H1 (cell line): Measurements from ENCODE around the gene GFM1. TPM values are rescaled to one million over a fixed set of nuclear protein-coding genes. Genes with fewer than 3 reads are reported as not detected.

Source experiments
- CTCF ChIA-PET: fragments of 300-600 bp; sonication (Branson Sonifier 250); formaldehyde crosslinking; loops from one replicate; lab custom pipeline; 2021; ENCODE audit not compliant: partially characterized antibody; lab: Charles Lee
- POLR2A ChIA-PET: fragments of 300-600 bp; sonication (Branson Sonifier 250); formaldehyde crosslinking; loops from one replicate; lab custom pipeline; 2021; ENCODE audit warnings: inconsistent platforms; ENCODE audit not compliant: partially characterized antibody; lab: Charles Lee
- DNase-seq, 2 experiments: peaks; one replicate each; pipeline versions ENCODE4 v3.0.0 to v3.0.0-alpha.2; 2010 to 2022; ENCODE audit warnings: low spot score in 2 of 2, low read depth in 1 of 2, mixed read lengths in 1 of 2
- FAIRE-seq: peaks from 2 replicates; lab custom pipeline; 2011; peaks lifted over from hg19 to GRCh38; lab: Jason Lieb, UNC
- H2AFZ ChIP-seq: 2 replicates; pipeline ENCODE4 v1.8.1; 2012; ENCODE audit warnings: low read length, inconsistent platforms
- H2AK5ac ChIP-seq: 2 replicates; pipeline ENCODE4 v1.6.1; 2013; ENCODE audit warnings: low read depth, low read length
- H2BK120ac ChIP-seq: replicated peaks from 2 replicates; pipeline ENCODE3; 2013; ENCODE audit warnings: low read depth, low read length, inconsistent platforms
- H2BK12ac ChIP-seq: 2 replicates; pipeline ENCODE4 v1.6.1; 2013; ENCODE audit warnings: low read depth, low read length
- H2BK15ac ChIP-seq: 2 replicates; pipeline ENCODE4 v1.6.1; 2013; ENCODE audit warnings: low read length
- H2BK20ac ChIP-seq: 2 replicates; pipeline ENCODE4 v1.6.1; 2013; ENCODE audit warnings: low read length
- H2BK5ac ChIP-seq: 2 replicates; pipeline ENCODE4 v1.6.1; 2013; ENCODE audit warnings: low read depth, low read length
- H3K14ac ChIP-seq: 2 replicates; pipeline ENCODE4 v1.6.1; 2013; ENCODE audit warnings: inconsistent platforms; ENCODE audit not compliant: insufficient read length
- H3K18ac ChIP-seq: 2 replicates; pipeline ENCODE4 v1.6.1; 2013; ENCODE audit warnings: low read length; ENCODE audit errors: extremely low read depth
- H3K23ac ChIP-seq: 2 replicates; pipeline ENCODE4 v1.6.1; 2013; ENCODE audit warnings: inconsistent platforms; ENCODE audit not compliant: insufficient read length
- H3K23me2 ChIP-seq: 2 replicates; pipeline ENCODE4 v1.6.1; 2013; ENCODE audit warnings: low read depth, low read length
- H3K27ac ChIP-seq: 2 replicates; pipeline ENCODE4 v1.6.1; 2011; ENCODE audit warnings: low read depth, low read length, inconsistent platforms
- H3K27me3 ChIP-seq, 4 experiments: replicated peaks in 1 of 4; 1 replicate in 1 of 4; 2 replicates in 3 of 4; pipeline versions ENCODE4 v1.6.1 to v1.8.1; 2011 to 2013; ENCODE audit warnings: low read length in 3 of 4, mild to moderate bottlenecking in 3 of 4, inconsistent platforms in 2 of 4, mixed read lengths in 2 of 4, moderate library complexity in 1 of 4; ENCODE audit not compliant: control insufficient read depth in 3 of 4, insufficient read depth in 3 of 4; ENCODE audit errors: extremely low read depth in 1 of 4
- H3K36me3 ChIP-seq, 4 experiments: 2 replicates each; pipeline versions ENCODE4 v1.6.1 to v1.8.1; 2011 to 2013; ENCODE audit warnings: mild to moderate bottlenecking in 4 of 4, low read length in 3 of 4, moderate library complexity in 2 of 4, control low read depth in 1 of 4, inconsistent platforms in 1 of 4; ENCODE audit not compliant: insufficient read depth in 4 of 4, control insufficient read depth in 2 of 4
- H3K4ac ChIP-seq: replicated peaks from 2 replicates; pipeline ENCODE3; 2013; ENCODE audit warnings: low read length, low read depth, mixed read lengths, inconsistent platforms; ENCODE audit not compliant: insufficient read length
- H3K4me1 ChIP-seq, 4 experiments: replicated peaks in 1 of 4; 1 replicate in 1 of 4; 2 replicates in 3 of 4; pipeline versions ENCODE4 v1.6.1 to v1.8.1; 2011 to 2013; ENCODE audit warnings: low read length in 3 of 4, inconsistent platforms in 2 of 4, mixed read lengths in 1 of 4; ENCODE audit not compliant: insufficient read depth in 4 of 4, control insufficient read depth in 3 of 4
- H3K4me2 ChIP-seq, 2 experiments: 2 replicates each; pipeline versions ENCODE4 v1.6.1 to v1.8.1; 2011 to 2013; ENCODE audit warnings: low read depth in 2 of 2, low read length in 2 of 2, control low read depth in 1 of 2, inconsistent platforms in 1 of 2, mild to moderate bottlenecking in 1 of 2; ENCODE audit not compliant: insufficient read depth in 1 of 2
- H3K4me3 ChIP-seq, 4 experiments: fragments of 200-600, 300-600 bp in 1 of 4; sonication (generic), shearing (Covaris generic), sonication (Bioruptor Twin) in 1 of 4; 2 replicates each; pipeline versions ENCODE4 v1.5.1 to v1.8.1; 2011 to 2016; ENCODE audit warnings: low read length in 4 of 4, low read depth in 3 of 4, control low read depth in 2 of 4, inconsistent platforms in 2 of 4, mild to moderate bottlenecking in 2 of 4, mixed read lengths in 1 of 4, moderate library complexity in 1 of 4; ENCODE audit not compliant: insufficient read depth in 2 of 4; ENCODE audit errors: extremely low read depth in 1 of 4
- H3K56ac ChIP-seq: replicated peaks from 2 replicates; pipeline ENCODE3; 2013; ENCODE audit warnings: low read depth, mild to moderate bottlenecking, mixed read lengths, low read length, inconsistent platforms; ENCODE audit not compliant: insufficient read length
- H3K79me1 ChIP-seq: 2 replicates; pipeline ENCODE4 v1.6.1; 2013; ENCODE audit warnings: low read depth, low read length, control low read depth
- H3K79me2 ChIP-seq, 2 experiments: 2 replicates each; pipeline versions ENCODE4 v1.6.1 to v1.8.1; 2012 to 2013; ENCODE audit warnings: low read length in 2 of 2, mild to moderate bottlenecking in 2 of 2, inconsistent platforms in 1 of 2; ENCODE audit not compliant: insufficient read depth in 2 of 2, control insufficient read depth in 1 of 2
- H3K9ac ChIP-seq, 4 experiments: replicated peaks in 1 of 4; 1 replicate in 1 of 4; 2 replicates in 3 of 4; pipeline versions ENCODE4 v1.6.1 to v1.8.1; 2011 to 2013; ENCODE audit warnings: low read depth in 3 of 4, low read length in 3 of 4, control low read depth in 2 of 4, mild to moderate bottlenecking in 2 of 4, moderate library complexity in 2 of 4, inconsistent platforms in 1 of 4; ENCODE audit errors: extremely low read depth in 1 of 4
- H3K9me3 ChIP-seq, 2 experiments: 2 replicates each; pipeline versions ENCODE4 v1.6.1 to v1.8.1; 2012 to 2013; ENCODE audit warnings: mild to moderate bottlenecking in 2 of 2, moderate library complexity in 2 of 2, control low read depth in 1 of 2, inconsistent platforms in 1 of 2, low read depth in 1 of 2, low read length in 1 of 2, mixed read lengths in 1 of 2; ENCODE audit not compliant: insufficient read depth in 2 of 2
- H4K20me1 ChIP-seq, 2 experiments: replicated peaks in 1 of 2; 2 replicates each; pipeline versions ENCODE3 to v1.8.1; 2011 to 2013; ENCODE audit warnings: inconsistent platforms in 2 of 2, low read length in 2 of 2, mild to moderate bottlenecking in 1 of 2; ENCODE audit not compliant: insufficient read depth in 2 of 2, control insufficient read depth in 1 of 2
- H4K5ac ChIP-seq: 2 replicates; pipeline ENCODE4 v1.6.1; 2013; ENCODE audit warnings: low read length, low read depth, mixed read lengths, inconsistent platforms; ENCODE audit not compliant: insufficient read length
- H4K8ac ChIP-seq: 2 replicates; pipeline ENCODE4 v1.8.0; 2013; ENCODE audit warnings: mild to moderate bottlenecking, moderate library complexity, low read length, inconsistent platforms; ENCODE audit not compliant: insufficient read depth; ENCODE audit errors: extremely low read depth
- H4K91ac ChIP-seq: replicated peaks from 2 replicates; pipeline ENCODE3; 2013; ENCODE audit warnings: low read length, mixed read lengths, inconsistent platforms; ENCODE audit not compliant: insufficient read length
- ATF2 ChIP-seq: IDR thresholded peaks from 2 replicates; pipeline ENCODE4 v1.6.1; 2012; ENCODE audit warnings: low read length, inconsistent platforms
- CHD1 ChIP-seq: IDR thresholded peaks from 2 replicates; pipeline ENCODE4 v1.6.1; 2012; ENCODE audit warnings: low read depth, low read length, improper control_type of control experiment
- MAFK ChIP-seq: IDR thresholded peaks from 2 replicates; pipeline ENCODE4 v1.6.1; 2012; ENCODE audit warnings: low read depth, mild to moderate bottlenecking, improper control_type of control experiment, low read length
- POLR2AphosphoS5 ChIP-seq: IDR thresholded peaks from 2 replicates; pipeline ENCODE4 v1.6.1; 2011; ENCODE audit warnings: low read depth, low read length
- RXRA ChIP-seq: IDR thresholded peaks from 2 replicates; pipeline ENCODE4 v1.6.1; 2011; ENCODE audit warnings: low read depth, mild to moderate bottlenecking, low read length, moderate library complexity; ENCODE audit not compliant: insufficient read depth
- SIX5 ChIP-seq: IDR thresholded peaks from 2 replicates; pipeline ENCODE4 v1.6.1; 2011; ENCODE audit warnings: mild to moderate bottlenecking, low read depth, low read length
- TBP ChIP-seq: IDR thresholded peaks from 2 replicates; pipeline ENCODE4 v1.6.1; 2011; ENCODE audit warnings: low read depth, low read length, improper control_type of control experiment
- USF2 ChIP-seq: IDR thresholded peaks from 2 replicates; pipeline ENCODE4 v1.6.1; 2011; ENCODE audit warnings: low read length, improper control_type of control experiment
- WGBS, 2 experiments: shearing (Covaris generic) in 1 of 2; methylation state at CpG; one replicate each; pipeline versions ENCODE4 v1.1.6 to v1.1.7; 2013 to 2015; ENCODE audit warnings: low lambda C conversion rate in 2 of 2, mixed read lengths in 2 of 2, inconsistent platforms in 1 of 2, low coverage in 1 of 2, missing lambda C conversion rate in 1 of 2; ENCODE audit not compliant: insufficient replicate concordance in 2 of 2, insufficient coverage in 1 of 2, insufficient read length in 1 of 2; ENCODE audit errors: extremely low coverage in 1 of 2, missing lambda C conversion rate in 1 of 2; 5-methylcytosine and 5-hydroxymethylcytosine counted together
- polyA plus RNA-seq, 7 experiments: library from polyadenylated mRNA; depleted of rRNA in 3 of 7; stranded (reverse) in 5 of 7; unstranded in 2 of 7; fragments of >200 nt in 5 of 7; fragments of 200-250 nt in 2 of 7; gene quantifications; 1 replicate in 5 of 7; 2 replicates in 1 of 7; 4 replicates in 1 of 7; pipeline versions ENCODE4 v1.2.1 to v1.2.3, GENCODE V29; 2011 to 2013; ENCODE audit warnings: missing spikeins in 2 of 7, mixed read lengths in 2 of 7
- total RNA-seq: library from RNA; stranded (reverse); fragmentation: NEBNext Ultra II Directional; extraction: Animal tissue kit (Norgen Biotek cat#: 25700); gene quantifications from 2 replicates; pipeline ENCODE4 v1.2.1, GENCODE V29; 2021
- TF ChIP-seq, protein P1 (sequence below): IDR thresholded peaks from 2 replicates; pipeline ENCODE4 v1.6.1; 2012; ENCODE audit warnings: inconsistent platforms

Gene GFM1
- total and polyA plus RNA-seq, 2 of the 8 experiments (the other 6 are each of a cell fraction or from before 2014, with no cell fraction given): 10.9 to 45.3 TPM

- Histone ChIP-seq H3K27ac (no peak overlapping the region), H4K91ac (no peak overlapping the region), H3K79me1 (no peaks in the 10 kb centered on the region), H3K18ac (no peak overlapping the region), H2BK20ac (no peak overlapping the region), H2AFZ (no peak overlapping the region), H3K4me2 (no peak overlapping the region), H3K56ac (no peak overlapping the region), H2BK12ac (no peak overlapping the region), H4K20me1 (peaks cover 0 to under 1% of the 10 kb centered on the region in 2 experiments), H2BK5ac (no peak overlapping the region), H3K79me2 (no peaks in the 10 kb centered on the region), H4K5ac (no peak overlapping the region), H3K27me3 (no peaks in the 10 kb centered on the region), H2BK15ac (no peak overlapping the region), H2AK5ac (no peak overlapping the region), H3K9me3 (no peaks in the 10 kb centered on the region), H3K4ac (no peak overlapping the region), H3K36me3 (peaks cover 0 to 2% (median 0%) of the 10 kb centered on the region in 4 experiments; a peak in 1 of 8 replicates), H3K4me1 (no peaks in the 10 kb centered on the region; a peak in 1 of 7 replicates), H4K8ac (no peak overlapping the region), H2BK120ac (no peak overlapping the region), H3K23ac (no peak overlapping the region), H3K14ac (no peak overlapping the region), H3K23me2 (no peaks in the 10 kb centered on the region), H3K9ac (no peak overlapping the region), H3K4me3 (no peak overlapping the region)
- CTCF ChIA-PET: interaction anchor here (0.9 to 1.1 kb wide), 2 partner anchors 13 to 38 kb away, joined by 4 to 5 read pairs; partner anchors contain the start of gene LXN
- TF ChIP-seq MAFK (no peak), CHD1 (no peak), ATF2 (no peak), RXRA (no peak), SIX5 (no peak), POLR2AphosphoS5 (no peak), TBP (no peak), USF2 (no peak)
- TF ChIP-seq, protein P1, sequence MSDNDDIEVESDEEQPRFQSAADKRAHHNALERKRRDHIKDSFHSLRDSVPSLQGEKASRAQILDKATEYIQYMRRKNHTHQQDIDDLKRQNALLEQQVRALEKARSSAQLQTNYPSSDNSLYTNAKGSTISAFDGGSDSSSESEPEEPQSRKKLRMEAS: no peak
- 89% methylated on average over 4 of the region's 4 CpGs; no CpG with 5 or more reads in 1 of the 2 experiments for WGBS, 2 experiments
- no peak for FAIRE-seq
- POLR2A ChIA-PET: interaction anchor here (0.7 kb wide), 1 partner anchor 16 kb away, joined by 3 read pairs; no protein-coding TSS in a partner anchor
- no peak for DNase-seq
Observed at GRCh38 chr3:158710601-158711000, 66.3 kb downstream of the GFM1 start.
